Calu3 (cell line): ENCODE results near the gene TMEM222. TPM values are rescaled to one million over a fixed set of nuclear protein-coding genes. Genes with fewer than 3 reads are reported as not detected.

Source experiments
- BruUV-seq: library from RNA; stranded (reverse); fragments of 400-500 nt; replicated peaks from 2 replicates; lab custom pipeline; 2021; lab: Mats Ljungman, UMichigan
- CTCF ChIA-PET: fragments of 300-600 bp; sonication (Branson Sonifier 250); formaldehyde crosslinking; loops from one replicate; lab custom pipeline; 2022; ENCODE audit warnings: antibody characterized with exemption; lab: Charles Lee
- DNase-seq: peaks from one replicate; pipeline ENCODE4 v3.0.0; 2022
- H3K27ac Mint-ChIP-seq: one replicate; pipeline ENCODE4 v1.8.0; 2022; ENCODE audit warnings: mixed read lengths; ENCODE audit not compliant: unreplicated experiment
- H3K27me3 Mint-ChIP-seq: one replicate; pipeline ENCODE4 v1.8.0; 2022; ENCODE audit warnings: mixed read lengths; ENCODE audit not compliant: unreplicated experiment
- H3K36me3 Mint-ChIP-seq: one replicate; pipeline ENCODE4 v1.8.0; 2022; ENCODE audit warnings: mild to moderate bottlenecking, moderate library complexity, mixed read lengths; ENCODE audit not compliant: insufficient read depth, unreplicated experiment
- H3K4me1 Mint-ChIP-seq: one replicate; pipeline ENCODE4 v1.8.0; 2022; ENCODE audit warnings: mild to moderate bottlenecking, low read depth, mixed read lengths; ENCODE audit not compliant: unreplicated experiment
- H3K4me3 Mint-ChIP-seq: one replicate; pipeline ENCODE4 v1.8.0; 2022; ENCODE audit warnings: mild to moderate bottlenecking, low read depth, moderate library complexity, mixed read lengths; ENCODE audit not compliant: unreplicated experiment
- H3K9me3 Mint-ChIP-seq: one replicate; pipeline ENCODE4 v1.8.0; 2022; ENCODE audit warnings: low read depth, mixed read lengths; ENCODE audit not compliant: unreplicated experiment
- intact Hi-C: fragments of 100-400 bp; cut with micrococcal nuclease; formaldehyde crosslinking; loops from one replicate; pipeline ENCODE4 v1.10.0; 2022; ENCODE audit not compliant: unreplicated experiment
- total RNA-seq: library from RNA; stranded (reverse); gene quantifications from 2 replicates; pipeline ENCODE4 v1.2.3, GENCODE V29; 2022
- TF ChIP-seq, protein P1 (sequence below): fragments of 200-600 bp; IDR thresholded peaks from one replicate; pipeline ENCODE4 v1.8.0; 2022; ENCODE audit warnings: antibody characterized with exemption; ENCODE audit not compliant: unreplicated experiment

The TMEM222 gene
- total RNA-seq, 1 experiment from 2014 or later: 30.4 TPM

DNA sequence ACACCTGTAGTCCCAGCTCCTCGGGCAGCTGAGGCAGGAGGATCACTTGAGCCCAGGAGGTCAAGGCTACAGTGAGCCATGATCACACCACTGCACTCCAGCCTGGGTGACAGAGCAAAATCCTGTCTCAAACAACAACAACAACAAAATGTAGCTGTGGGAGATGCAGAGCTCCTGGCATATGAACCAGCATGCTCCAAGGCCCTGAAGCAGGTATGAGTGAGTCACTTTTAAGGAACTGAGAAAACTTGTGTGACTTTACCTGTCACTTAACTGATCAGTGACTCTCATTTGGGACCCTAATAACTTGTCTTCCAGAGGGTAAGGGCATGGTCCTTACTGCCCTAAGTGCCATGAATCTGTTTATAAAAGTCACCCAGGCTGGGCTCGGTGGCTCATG is 19.4 kb upstream of the TMEM222 start:
- Mint-ChIP-seq H3K27me3 (no peaks in the 10 kb centered on the region), H3K27ac (no peak overlapping the region), H3K4me3 (no peak overlapping the region), H3K4me1 (no peaks in the 10 kb centered on the region), H3K9me3 (no peaks in the 10 kb centered on the region), H3K36me3 (no peaks in the 10 kb centered on the region)
- no peak for DNase-seq
- TF ChIP-seq, protein P1, sequence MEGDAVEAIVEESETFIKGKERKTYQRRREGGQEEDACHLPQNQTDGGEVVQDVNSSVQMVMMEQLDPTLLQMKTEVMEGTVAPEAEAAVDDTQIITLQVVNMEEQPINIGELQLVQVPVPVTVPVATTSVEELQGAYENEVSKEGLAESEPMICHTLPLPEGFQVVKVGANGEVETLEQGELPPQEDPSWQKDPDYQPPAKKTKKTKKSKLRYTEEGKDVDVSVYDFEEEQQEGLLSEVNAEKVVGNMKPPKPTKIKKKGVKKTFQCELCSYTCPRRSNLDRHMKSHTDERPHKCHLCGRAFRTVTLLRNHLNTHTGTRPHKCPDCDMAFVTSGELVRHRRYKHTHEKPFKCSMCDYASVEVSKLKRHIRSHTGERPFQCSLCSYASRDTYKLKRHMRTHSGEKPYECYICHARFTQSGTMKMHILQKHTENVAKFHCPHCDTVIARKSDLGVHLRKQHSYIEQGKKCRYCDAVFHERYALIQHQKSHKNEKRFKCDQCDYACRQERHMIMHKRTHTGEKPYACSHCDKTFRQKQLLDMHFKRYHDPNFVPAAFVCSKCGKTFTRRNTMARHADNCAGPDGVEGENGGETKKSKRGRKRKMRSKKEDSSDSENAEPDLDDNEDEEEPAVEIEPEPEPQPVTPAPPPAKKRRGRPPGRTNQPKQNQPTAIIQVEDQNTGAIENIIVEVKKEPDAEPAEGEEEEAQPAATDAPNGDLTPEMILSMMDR: no peak
- intact Hi-C loops: no loop called here
- CTCF ChIA-PET: interaction anchor here (0.6 kb wide), 1 partner anchor 17 kb away, joined by 5 read pairs; no protein-coding TSS in a partner anchor
- no TSS peak for BruUV-seq

DNA sequence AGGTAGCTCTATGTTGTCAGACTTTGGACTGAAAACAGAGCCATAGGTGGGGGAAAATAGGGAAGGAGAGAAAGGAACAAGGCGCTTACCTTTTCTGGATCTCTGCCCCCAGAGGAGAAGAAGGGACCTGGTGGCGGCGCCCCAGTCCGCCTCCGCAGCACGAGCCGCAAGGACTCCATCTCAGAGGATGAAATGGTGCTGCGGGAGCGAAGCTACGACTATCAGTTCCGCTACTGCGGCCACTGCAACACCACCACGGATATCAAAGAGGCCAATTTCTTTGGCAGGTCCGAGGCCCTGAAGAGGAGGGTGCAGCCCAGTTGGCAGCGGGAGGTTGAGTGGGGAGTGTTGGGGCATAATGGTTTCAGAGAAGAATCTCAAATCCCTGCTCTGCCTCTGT is 18.5 kb upstream of the TMEM222 start:
- H3K4me1 Mint-ChIP-seq: no peaks in the 10 kb centered on the region
- no peak overlapping the region for H3K4me3 Mint-ChIP-seq
- intact Hi-C loops: no loop called here
- no peaks in the 10 kb centered on the region for H3K27me3 Mint-ChIP-seq
- no peaks in the 10 kb centered on the region for H3K36me3 Mint-ChIP-seq
- TF ChIP-seq, protein P1: no peak
- H3K27ac Mint-ChIP-seq: no peak overlapping the region
- H3K9me3 Mint-ChIP-seq: no peaks in the 10 kb centered on the region
- no peak for DNase-seq
- CTCF ChIA-PET: interaction anchor here (0.6 kb wide), 1 partner anchor 257 kb away, joined by 5 read pairs; no protein-coding TSS in a partner anchor
- BruUV-seq: no TSS peak

DNA sequence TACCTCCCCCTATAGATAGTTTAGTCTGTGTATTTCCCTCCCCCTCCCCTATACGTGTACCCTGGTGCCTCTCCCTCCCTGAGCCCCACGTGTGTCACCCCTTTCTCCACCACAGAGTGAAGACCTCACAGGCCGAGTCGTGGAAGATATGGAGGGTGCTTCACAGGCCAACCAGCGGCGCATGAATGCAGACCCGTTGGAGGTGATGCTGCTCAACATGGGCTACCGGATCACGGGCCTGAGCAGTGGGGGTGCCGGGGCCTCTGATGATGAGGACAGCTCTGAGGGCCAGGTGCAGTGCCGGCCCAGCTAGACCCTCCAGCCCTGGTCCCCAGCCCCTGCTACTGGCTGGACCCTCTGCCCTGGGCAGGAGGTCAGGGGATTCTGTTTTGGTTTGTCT is 15.9 kb upstream of the TMEM222 start:
- Mint-ChIP-seq H3K4me1 (no peaks in the 10 kb centered on the region), H3K4me3 (no peak overlapping the region), H3K27ac (no peak overlapping the region), H3K27me3 (no peaks in the 10 kb centered on the region), H3K9me3 (no peaks in the 10 kb centered on the region), H3K36me3 (no peaks in the 10 kb centered on the region)
- TF ChIP-seq, protein P1: no peak
- no peak for DNase-seq
- intact Hi-C loops: no loop called here
- no TSS peak for BruUV-seq
- CTCF ChIA-PET: no interaction called here

DNA sequence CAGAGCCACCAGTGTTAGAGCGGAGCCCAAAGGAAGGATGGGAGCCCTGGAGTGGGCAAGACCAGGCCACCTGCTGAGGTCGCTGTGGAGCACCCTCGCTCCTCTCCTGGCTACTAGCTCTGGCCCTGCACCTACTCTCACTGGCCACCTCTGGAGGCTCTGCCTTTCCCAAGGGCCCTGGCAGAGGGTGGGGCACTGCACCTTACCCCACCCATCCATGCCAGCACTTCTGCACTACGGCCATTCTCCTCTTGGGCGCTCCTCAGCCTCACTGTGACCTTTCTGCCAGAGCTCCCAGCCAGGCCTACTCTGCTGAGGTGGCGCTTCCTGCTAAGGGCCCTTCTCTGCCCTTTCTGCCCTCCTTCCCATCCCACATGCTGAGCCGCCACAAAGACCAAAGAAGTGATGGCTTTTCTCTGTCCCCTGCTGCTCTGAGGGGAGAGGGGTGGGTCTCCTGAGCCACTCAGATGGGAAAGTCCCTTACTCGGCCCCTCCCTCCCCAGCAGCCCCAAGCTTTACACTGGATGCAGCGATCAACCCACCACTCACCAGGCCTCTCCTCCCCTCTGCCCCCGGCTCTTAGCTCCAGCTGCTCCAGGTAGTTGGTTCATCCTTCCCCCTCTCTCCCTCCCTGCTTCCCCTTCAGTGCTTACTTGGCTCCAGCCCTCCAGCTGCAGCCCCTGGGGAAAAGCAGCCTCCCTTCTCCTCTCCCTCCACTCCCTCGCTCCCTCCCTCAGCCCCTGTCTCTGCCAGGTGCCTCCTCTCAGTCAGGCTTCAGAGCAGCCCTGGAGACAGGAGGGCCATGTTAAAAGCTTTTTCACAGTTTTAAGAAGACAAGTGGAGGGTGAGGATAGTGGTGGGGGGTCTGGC is 14.8 kb upstream of the TMEM222 start:
- CTCF ChIA-PET: no interaction called here
- Mint-ChIP-seq H3K27ac (no peak overlapping the region), H3K36me3 (no peaks in the 10 kb centered on the region), H3K4me3 (no peak overlapping the region), H3K4me1 (no peaks in the 10 kb centered on the region), H3K27me3 (no peaks in the 10 kb centered on the region), H3K9me3 (no peaks in the 10 kb centered on the region)
- no peak for DNase-seq
- BruUV-seq: no TSS peak
- TF ChIP-seq, protein P1: no peak
- intact Hi-C loops: no loop called here
